Natural killer cell (primary cell): Measurements from ENCODE around the gene ZPLD1. TPM values are rescaled to one million over a fixed set of nuclear protein-coding genes. Genes with fewer than 3 reads are reported as not detected.

Source experiments
- ATAC-seq, 3 donors: fragments of 150-1000 bp in 2 of 3; fragments of 200-7000 bp in 1 of 3; cut with Tn5 transposase; 1 replicate in 1 of 3; 2 replicates in 2 of 3; pipeline ENCODE4 v1.10.0; 2021; ENCODE audit warnings: mild to moderate bottlenecking in 2 of 3, moderate library complexity in 2 of 3
- DNase-seq, 2 donors: peaks; one replicate each; pipeline versions ENCODE4 v3.0.0 to v3.0.0-alpha.2; 2013 to 2021; ENCODE audit warnings: mixed read lengths in 1 of 2
- H3K27ac ChIP-seq: one replicate; pipeline ENCODE4 v1.5.1; 2013; ENCODE audit warnings: mild to moderate bottlenecking, low read length
- H3K27me3 ChIP-seq: one replicate; pipeline ENCODE4 v1.6.1; 2013; ENCODE audit warnings: low read length; ENCODE audit not compliant: control insufficient read depth, insufficient read depth
- H3K36me3 ChIP-seq: one replicate; pipeline ENCODE4 v1.6.1; 2013; ENCODE audit warnings: low read length; ENCODE audit not compliant: control insufficient read depth, insufficient read depth
- H3K4me1 ChIP-seq: one replicate; pipeline ENCODE4 v1.6.1; 2013; ENCODE audit warnings: low read length; ENCODE audit not compliant: control insufficient read depth, insufficient read depth
- H3K4me3 ChIP-seq: one replicate; pipeline ENCODE4 v1.5.1; 2013; ENCODE audit warnings: low read length
- H3K9me3 ChIP-seq: one replicate; pipeline ENCODE4 v1.6.1; 2013; ENCODE audit warnings: low read length; ENCODE audit not compliant: control insufficient read depth, insufficient read depth
- H3K27ac Mint-ChIP-seq, 2 donors: one replicate each; pipeline ENCODE4 v1.8.0; 2022; ENCODE audit warnings: mild to moderate bottlenecking in 2 of 2, mixed read lengths in 2 of 2, moderate library complexity in 1 of 2
- H3K27me3 Mint-ChIP-seq, 2 donors: one replicate each; pipeline ENCODE4 v1.8.0; 2022; ENCODE audit warnings: low read depth in 2 of 2, mixed read lengths in 2 of 2
- H3K36me3 Mint-ChIP-seq: one replicate; pipeline ENCODE4 v1.8.0; 2022; ENCODE audit warnings: mixed read lengths
- H3K4me1 Mint-ChIP-seq, 2 donors: one replicate each; pipeline ENCODE4 v1.8.0; 2022; ENCODE audit warnings: mixed read lengths in 2 of 2
- H3K4me3 Mint-ChIP-seq: one replicate; pipeline ENCODE4 v1.8.0; 2022; ENCODE audit warnings: mild to moderate bottlenecking, moderate library complexity, mixed read lengths
- H3K9me3 Mint-ChIP-seq, 2 donors: one replicate each; pipeline ENCODE4 v1.8.0; 2022; ENCODE audit warnings: mixed read lengths in 2 of 2
- WGBS: methylation state at CpG from one replicate; pipeline ENCODE4 v1.1.7; 2013; ENCODE audit warnings: missing lambda C conversion rate; ENCODE audit not compliant: insufficient coverage; 5-methylcytosine and 5-hydroxymethylcytosine counted together
- intact Hi-C: fragments of 100-400 bp; cut with micrococcal nuclease; formaldehyde crosslinking; loops from one replicate; pipeline ENCODE4 v1.14.2; 2022
- total RNA-seq, 4 donors: library from RNA; stranded (reverse); fragments of 120-200 nt in 1 of 4; gene quantifications; one replicate each; pipeline versions ENCODE4 v1.2.3 to v1.2.4, GENCODE V29; 2013 to 2022
- TF ChIP-seq, protein P1 (sequence below): fragments of 200-600 bp; IDR thresholded peaks from one replicate; pipeline ENCODE4 v1.8.0; 2022; ENCODE audit warnings: antibody characterized with exemption

ZPLD1 gene
- total RNA-seq, 3 donors from 2014 or later (not counting 1 experiment from before 2014, with no cell fraction given), result not detected

GRCh38 chr3:102419786-102420185, 15.0 kb upstream of the ZPLD1 start:
- intact Hi-C loops, result no loop called here
- TF ChIP-seq, protein P1, sequence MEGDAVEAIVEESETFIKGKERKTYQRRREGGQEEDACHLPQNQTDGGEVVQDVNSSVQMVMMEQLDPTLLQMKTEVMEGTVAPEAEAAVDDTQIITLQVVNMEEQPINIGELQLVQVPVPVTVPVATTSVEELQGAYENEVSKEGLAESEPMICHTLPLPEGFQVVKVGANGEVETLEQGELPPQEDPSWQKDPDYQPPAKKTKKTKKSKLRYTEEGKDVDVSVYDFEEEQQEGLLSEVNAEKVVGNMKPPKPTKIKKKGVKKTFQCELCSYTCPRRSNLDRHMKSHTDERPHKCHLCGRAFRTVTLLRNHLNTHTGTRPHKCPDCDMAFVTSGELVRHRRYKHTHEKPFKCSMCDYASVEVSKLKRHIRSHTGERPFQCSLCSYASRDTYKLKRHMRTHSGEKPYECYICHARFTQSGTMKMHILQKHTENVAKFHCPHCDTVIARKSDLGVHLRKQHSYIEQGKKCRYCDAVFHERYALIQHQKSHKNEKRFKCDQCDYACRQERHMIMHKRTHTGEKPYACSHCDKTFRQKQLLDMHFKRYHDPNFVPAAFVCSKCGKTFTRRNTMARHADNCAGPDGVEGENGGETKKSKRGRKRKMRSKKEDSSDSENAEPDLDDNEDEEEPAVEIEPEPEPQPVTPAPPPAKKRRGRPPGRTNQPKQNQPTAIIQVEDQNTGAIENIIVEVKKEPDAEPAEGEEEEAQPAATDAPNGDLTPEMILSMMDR, result no peak
- H3K4me1 Mint-ChIP-seq, result no peaks in the 10 kb centered on the region
- no peaks in the 10 kb centered on the region for H3K27me3 Mint-ChIP-seq
- H3K27ac ChIP-seq, result no peak overlapping the region
- no peak overlapping the region for H3K4me3 ChIP-seq
- no peaks in the 10 kb centered on the region for H3K9me3 ChIP-seq
- no peaks in the 10 kb centered on the region for H3K36me3 ChIP-seq
- no peaks in the 10 kb centered on the region for H3K27me3 ChIP-seq
- no peaks in the 10 kb centered on the region for H3K36me3 Mint-ChIP-seq
- no peak overlapping the region for H3K4me3 Mint-ChIP-seq
- no peaks in the 10 kb centered on the region for H3K4me1 ChIP-seq
- peaks cover 3 to 4% of the 10 kb centered on the region in 2 donors for H3K9me3 Mint-ChIP-seq
- no peak for DNase-seq
- H3K27ac Mint-ChIP-seq, result no peak overlapping the region
- no peak for ATAC-seq

DNA sequence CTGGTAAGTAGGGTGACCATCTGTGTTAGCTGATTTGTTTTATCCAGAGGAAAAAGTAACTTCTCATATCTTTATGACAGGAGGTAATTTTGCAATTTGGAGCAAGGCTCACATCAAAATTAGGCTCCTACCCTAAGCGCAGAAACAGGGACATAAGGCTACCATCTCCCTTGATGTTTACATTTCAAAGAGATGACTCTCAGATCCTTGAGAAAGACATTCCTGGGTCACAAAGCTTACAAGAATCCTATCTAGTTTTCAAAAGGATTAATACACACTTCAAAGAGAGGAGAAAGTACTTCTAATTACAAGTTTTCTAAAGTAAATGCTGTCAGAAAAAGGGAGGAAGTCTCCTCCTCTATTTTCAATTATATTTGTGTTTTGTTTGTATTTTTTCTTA, 7.0 kb downstream of the ZPLD1 start:
- H3K36me3 Mint-ChIP-seq, result no peaks in the 10 kb centered on the region
- ATAC-seq, result no peak
- no peaks in the 10 kb centered on the region for H3K4me1 Mint-ChIP-seq
- Histone ChIP-seq H3K9me3 (no peaks in the 10 kb centered on the region), H3K27me3 (no peaks in the 10 kb centered on the region), H3K27ac (no peak overlapping the region), H3K4me1 (no peaks in the 10 kb centered on the region), H3K36me3 (no peaks in the 10 kb centered on the region), H3K4me3 (no peak overlapping the region)
- intact Hi-C loops, result no loop called here
- no peaks in the 10 kb centered on the region for H3K27me3 Mint-ChIP-seq
- no peak overlapping the region for H3K27ac Mint-ChIP-seq
- no peak for DNase-seq
- 59% methylated on average over 1 of the region's 1 CpG for WGBS
- H3K4me3 Mint-ChIP-seq, result no peak overlapping the region
- no peaks in the 10 kb centered on the region for H3K9me3 Mint-ChIP-seq
- TF ChIP-seq, protein P1, result no peak

GRCh38 chr3:102443021-102443420, 8.2 kb downstream of the ZPLD1 start:
- TF ChIP-seq, protein P1, result no peak
- Histone ChIP-seq H3K4me3 (no peak overlapping the region), H3K9me3 (no peaks in the 10 kb centered on the region), H3K27ac (no peak overlapping the region), H3K4me1 (no peaks in the 10 kb centered on the region), H3K36me3 (no peaks in the 10 kb centered on the region), H3K27me3 (no peaks in the 10 kb centered on the region)
- H3K4me3 Mint-ChIP-seq, result no peak overlapping the region
- ATAC-seq (no peak), DNase-seq (no peak)
- H3K9me3 Mint-ChIP-seq, result no peaks in the 10 kb centered on the region
- intact Hi-C loops, result no loop called here
- no peaks in the 10 kb centered on the region for H3K4me1 Mint-ChIP-seq
- WGBS, result 90% methylated on average over 1 of the region's 2 CpGs
- no peak overlapping the region for H3K27ac Mint-ChIP-seq
- H3K27me3 Mint-ChIP-seq, result no peaks in the 10 kb centered on the region
- H3K36me3 Mint-ChIP-seq, result no peaks in the 10 kb centered on the region

GRCh38 chr3:102444101-102444500, 9.3 kb downstream of the ZPLD1 start:
- intact Hi-C loops, result no loop called here
- H3K9me3 Mint-ChIP-seq, result no peaks in the 10 kb centered on the region
- H3K4me1 Mint-ChIP-seq, result no peaks in the 10 kb centered on the region

More at GRCh38 chr3:102444101-102444500, 9.3 kb downstream of the ZPLD1 start:
- H3K4me3 Mint-ChIP-seq, result no peak overlapping the region
- no peaks in the 10 kb centered on the region for H3K27me3 ChIP-seq
- H3K4me3 ChIP-seq, result no peak overlapping the region
- no peaks in the 10 kb centered on the region for H3K36me3 Mint-ChIP-seq
- ATAC-seq (no peak), DNase-seq (no peak)
- TF ChIP-seq, protein P1, result no peak
- H3K4me1 ChIP-seq, result no peaks in the 10 kb centered on the region
- no peaks in the 10 kb centered on the region for H3K36me3 ChIP-seq
- no peaks in the 10 kb centered on the region for H3K9me3 ChIP-seq
- no peaks in the 10 kb centered on the region for H3K27me3 Mint-ChIP-seq
- H3K27ac ChIP-seq, result no peak overlapping the region
- 63% methylated on average over 1 of the region's 2 CpGs for WGBS
- H3K27ac Mint-ChIP-seq, result no peak overlapping the region
